GM19239 (cell line): Measurements from ENCODE around the gene CEP57L1.
"Not testable (repeated sequence)": the region's sequence is repeated elsewhere in the genome, so short reads cannot be mapped to it uniquely, and the experiment has no call there.

Experiments used
- DNase-seq: peaks from one replicate; pipeline ENCODE4 v3.0.0; 2011; ENCODE audit warnings: low spot score; ENCODE audit not compliant: insufficient read length
- FAIRE-seq: peaks from 2 replicates; lab custom pipeline; 2011; peaks lifted over from hg19 to GRCh38; lab: Jason Lieb, UNC

CEP57L1 gene

GRCh38 chr6:109073344-109074132 is 21.8 kb upstream of the CEP57L1 start:
- FAIRE-seq (peak; percentile 98), DNase-seq (no peak)

- no peak for FAIRE-seq
These were observed 21.2 kb upstream of the CEP57L1 start for GRCh38 chr6:109074133-109074415.

DNA sequence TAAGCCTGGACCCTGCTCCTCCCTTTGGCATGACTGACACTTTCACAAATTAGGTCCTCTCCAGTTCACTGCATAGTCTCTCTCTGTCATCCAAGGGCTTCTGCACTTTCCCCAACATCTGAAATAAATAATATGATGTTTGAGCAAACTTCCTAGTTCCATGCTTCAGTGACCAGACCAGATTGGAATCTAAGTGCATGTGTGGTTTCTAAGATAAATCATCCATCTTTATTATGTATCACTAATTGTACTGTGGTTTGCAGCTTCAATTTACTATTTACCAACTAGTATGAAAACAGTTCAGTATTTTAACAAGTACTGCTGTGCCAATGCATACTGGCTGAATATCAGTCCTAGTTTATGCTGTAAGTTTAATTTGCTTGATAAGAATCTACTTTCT is 19.4 kb upstream of the CEP57L1 start:
- DNase-seq: no peak
- no peak for FAIRE-seq

More at GRCh38 chr6:109074133-109074415, 21.2 kb upstream of the CEP57L1 start:
- no peak for DNase-seq

- FAIRE-seq (no peak), DNase-seq (no peak)
These were observed 18.9 kb upstream of the CEP57L1 start for GRCh38 chr6:109076377-109076776.

DNA sequence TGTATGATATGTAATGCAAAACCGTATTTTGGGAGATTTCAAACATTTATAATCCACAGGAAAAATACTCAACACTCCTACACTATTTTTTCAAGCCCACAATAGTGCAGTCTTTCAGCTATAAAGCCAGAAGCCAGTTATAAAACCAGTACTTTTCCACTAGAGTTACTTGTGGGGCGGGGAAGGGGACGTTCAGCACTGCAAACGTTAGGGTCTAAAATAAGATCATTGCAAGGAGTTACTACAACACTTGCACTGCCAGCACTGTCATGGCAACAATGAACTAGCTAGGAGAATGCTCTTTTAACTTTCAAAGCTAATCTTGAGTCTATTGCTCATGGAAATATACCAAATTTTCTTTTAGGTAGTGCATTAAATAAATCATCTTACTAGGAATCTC is 15.3 kb upstream of the CEP57L1 start:
- no peak for FAIRE-seq
- DNase-seq: no peak

GRCh38 chr6:109081026-109081425 is 14.3 kb upstream of the CEP57L1 start:
- no peak for FAIRE-seq
- no peak for DNase-seq

DNA sequence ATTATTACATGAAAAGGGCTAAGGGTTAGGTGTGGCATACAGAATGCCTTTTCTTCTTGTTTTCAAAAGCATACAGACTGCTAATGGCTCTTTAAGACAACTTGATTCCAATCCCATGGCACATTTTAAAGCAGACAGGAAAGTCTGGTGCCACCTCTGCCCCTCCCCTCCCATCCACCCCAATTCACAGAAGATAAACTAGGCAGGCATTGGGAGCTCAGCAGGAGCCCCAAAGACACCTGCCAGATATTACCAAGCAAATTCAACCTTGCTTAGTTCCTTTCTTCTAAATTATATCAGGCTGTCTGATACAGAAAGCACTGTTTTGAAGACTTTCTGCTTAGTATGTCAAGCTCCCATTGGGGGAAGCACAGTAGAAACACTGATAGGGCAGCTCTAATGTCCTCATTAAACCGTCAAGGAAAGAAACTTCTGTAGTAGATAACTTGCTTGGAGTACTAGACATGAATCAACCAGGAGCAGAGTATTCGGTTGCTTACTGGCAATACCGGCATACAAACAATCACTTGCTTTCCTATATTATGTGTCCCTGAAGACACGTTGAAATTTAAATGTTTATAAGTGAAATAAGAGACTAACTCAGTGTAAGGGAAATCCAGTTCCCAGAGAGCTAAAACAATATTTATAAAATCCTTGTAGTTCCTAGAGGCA is 13.7 kb upstream of the CEP57L1 start:
- FAIRE-seq (no peak), DNase-seq (no peak)

GRCh38 chr6:109082188-109082577 is 13.1 kb upstream of the CEP57L1 start:
- FAIRE-seq: no peak
- no peak for DNase-seq

GRCh38 chr6:109083657-109084056 is 11.7 kb upstream of the CEP57L1 start:
- FAIRE-seq: no peak
- no peak for DNase-seq

GRCh38 chr6:109084146-109084545 is 11.2 kb upstream of the CEP57L1 start:
- DNase-seq, FAIRE-seq: not testable (repeated sequence)

GRCh38 chr6:109087661-109088264 is 7.5 kb upstream of the CEP57L1 start:
- DNase-seq (no peak), FAIRE-seq (no peak)

GRCh38 chr6:109088995-109089394 is 6.3 kb upstream of the CEP57L1 start:
- DNase-seq (no peak), FAIRE-seq (no peak)

- DNase-seq (no peak), FAIRE-seq (no peak)
These were observed 3.8 kb upstream of the CEP57L1 start for GRCh38 chr6:109091314-109092024.

GRCh38 chr6:109092074-109092473 is 3.2 kb upstream of the CEP57L1 start:
- no peak for DNase-seq
- FAIRE-seq: no peak

DNA sequence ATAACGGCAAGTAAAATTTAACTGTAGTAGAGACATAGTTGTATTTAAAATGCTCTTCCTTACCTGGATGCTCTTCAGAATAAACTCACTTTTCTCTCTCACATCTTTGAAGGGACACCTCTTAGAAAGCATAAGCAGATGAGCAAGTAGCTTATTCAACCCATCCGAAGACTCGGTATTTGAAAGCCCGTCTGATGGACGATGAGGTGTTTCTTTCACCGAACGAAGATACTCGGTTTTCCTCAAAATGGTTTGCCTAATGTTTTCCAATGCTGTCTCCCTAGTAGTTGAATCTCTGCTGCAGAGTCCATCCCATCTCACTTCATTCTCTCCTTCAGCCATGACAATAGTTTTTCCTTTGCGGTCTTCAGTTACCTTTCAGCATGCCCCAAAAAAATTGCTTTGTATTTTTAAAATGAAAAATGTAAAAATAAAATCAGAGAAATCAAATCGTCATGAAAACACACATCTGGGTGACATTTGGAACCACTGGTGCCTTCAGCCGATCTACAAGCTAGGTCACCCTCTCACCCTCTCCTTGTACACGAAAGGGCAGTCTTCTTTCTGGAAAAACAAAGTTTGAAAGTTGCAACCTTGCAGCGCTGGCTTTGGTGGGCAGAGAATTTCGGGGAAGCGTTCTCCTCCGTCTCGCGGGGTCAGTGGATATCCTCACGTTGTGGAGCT is 1.4 kb upstream of the CEP57L1 start:
- no peak for DNase-seq
- peak; percentile 14 for FAIRE-seq

- FAIRE-seq: no peak
These were observed 781 bp upstream of the CEP57L1 start, which contains the start of gene SESN1 for GRCh38 chr6:109094416-109095035. Gene SESN1 (minus strand): TSS chr6:109094846. CDS start chr6:109094073, 773 bp downstream.

DNA sequence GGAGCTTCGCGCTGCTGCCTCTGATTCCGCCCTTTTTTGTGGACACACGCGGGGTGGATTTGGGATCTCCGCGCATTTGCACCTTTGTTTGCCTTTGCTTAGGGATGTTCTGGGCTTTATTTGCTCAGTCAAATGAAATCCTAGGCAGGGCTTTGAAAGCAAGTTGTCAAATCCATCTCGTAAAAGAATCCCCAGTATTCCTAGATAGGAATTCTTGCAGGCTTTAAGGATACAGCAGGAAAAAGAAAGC is 453 bp downstream of the CEP57L1 start:
- DNase-seq: no peak
- FAIRE-seq: no peak

More at GRCh38 chr6:109094416-109095035, 781 bp upstream of the CEP57L1 start, which contains the start of gene SESN1:
- DNase-seq: peak; percentile 60

DNA sequence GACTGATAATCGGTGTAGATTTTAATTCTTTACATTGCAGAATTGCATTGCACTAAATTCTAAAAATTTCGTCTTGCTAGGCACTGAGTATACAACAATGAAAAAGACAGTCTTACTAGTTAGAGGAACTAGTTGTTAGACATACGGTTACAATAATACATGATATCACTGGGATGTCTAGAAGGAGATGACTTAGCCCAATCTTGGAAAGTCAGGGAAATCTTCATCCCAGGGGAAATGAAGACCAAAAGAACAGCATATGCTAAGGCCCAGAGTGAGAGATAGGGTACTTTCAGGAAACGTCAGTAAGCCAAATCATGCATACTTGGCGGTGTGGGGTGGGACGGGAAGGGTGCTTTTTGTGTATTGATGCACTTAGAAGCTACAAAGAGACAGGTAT is 901 bp downstream of the CEP57L1 start:
- no peak for DNase-seq
- no peak for FAIRE-seq

GRCh38 chr6:109097661-109098060 is 2.4 kb downstream of the CEP57L1 start:
- DNase-seq (no peak), FAIRE-seq (no peak)

DNA sequence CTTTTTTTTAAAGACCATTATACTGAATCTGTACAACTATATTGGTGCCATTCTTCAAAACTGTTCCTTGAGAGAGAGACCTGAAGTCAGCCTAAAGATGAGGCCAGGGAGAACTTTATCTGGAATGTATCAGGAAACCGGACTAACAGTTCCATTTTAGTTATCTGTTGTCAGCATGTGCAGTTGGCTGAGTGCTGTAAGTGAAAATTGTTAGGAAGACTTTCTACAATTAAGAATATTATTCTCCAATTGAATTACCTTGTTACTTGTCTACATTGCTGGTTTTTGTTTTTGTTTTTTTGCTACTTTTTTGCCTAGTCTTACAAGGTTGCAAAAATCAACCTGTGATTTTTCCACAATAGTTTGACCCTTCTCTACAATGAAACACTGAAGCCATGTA is 7.5 kb downstream of the CEP57L1 start:
- FAIRE-seq (no peak), DNase-seq (no peak)
